ENCODE data around the gene SDF4.

The SDF4 gene

DNA sequence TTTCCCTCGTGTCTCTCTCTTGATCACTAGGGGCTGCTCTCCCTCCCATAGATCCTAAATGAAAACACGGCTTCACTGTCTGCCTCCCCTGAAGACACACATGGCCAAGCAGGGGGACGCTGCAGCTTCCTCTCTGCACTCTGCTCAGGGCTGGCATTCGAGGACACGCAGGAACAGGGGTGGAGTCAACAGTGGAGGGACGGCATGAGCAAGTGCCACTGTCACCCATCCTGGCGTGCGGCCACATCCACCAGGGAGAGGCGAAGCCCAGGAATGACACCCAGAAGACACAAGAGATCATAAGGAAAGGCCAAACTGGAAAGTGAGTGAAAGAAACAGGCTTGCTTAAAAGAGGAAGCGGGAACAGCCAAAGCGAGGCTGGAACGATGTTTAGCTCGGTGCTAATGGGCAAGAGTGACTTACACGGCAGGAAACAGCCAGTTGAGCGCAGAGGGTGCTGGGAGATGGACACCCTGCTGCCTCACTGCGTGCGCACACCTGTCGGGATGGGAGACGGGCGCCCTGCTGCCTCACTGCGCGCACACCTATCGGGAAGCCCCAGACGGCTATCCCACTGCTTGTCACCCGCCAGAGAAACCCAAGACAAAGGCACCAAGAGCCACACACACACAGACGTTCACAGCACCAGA lies 28.3 kb upstream of the SDF4 start:
- H3K27ac ChIP-seq (ENCODE audit: extremely low read depth, low read depth, low read length): no peak overlapping the region

GRCh38 chr1:1259540-1259939 lies 27.7 kb upstream of the SDF4 start:
- Histone ChIP-seq H3K4me3 (ENCODE audit: low read depth, low read length) (no peak overlapping the region), H3K36me3 (ENCODE audit: control insufficient read depth in 2 of 2, insufficient read depth in 1 of 2, low read length in 2 of 2) (peaks cover 6 to 93% of the 10 kb centered on the region in 2 experiments; a peak in 2 of 3 replicates), H3K9me3 (ENCODE audit: control insufficient read depth, insufficient read depth, low read depth, low read length) (no peaks in the 10 kb centered on the region), H3K27ac (ENCODE audit: extremely low read depth, low read depth, low read length) (no peak overlapping the region), H3K4me1 (ENCODE audit: control insufficient read depth, insufficient read depth, low read length) (no peaks in the 10 kb centered on the region)
- ChIA-PET POLR2A (no interaction called here), CTCF (no interaction called here)
- TF ChIP-seq ZNF529 (tag by site-specific recombination; IDR thresholded peaks at IDR 0.05; ENCODE audit: insufficient replicate concordance): no peak
- TF ChIP-seq ZNF585B (tag by site-specific recombination; IDR thresholded peaks at IDR 0.05): no peak
- no peak for TF ChIP-seq OVOL3 (tag by site-specific recombination; IDR thresholded peaks at IDR 0.05)
- no peak for TF ChIP-seq GLI4 (tag by site-specific recombination; IDR thresholded peaks at IDR 0.05)
- TF ChIP-seq, protein P1, sequence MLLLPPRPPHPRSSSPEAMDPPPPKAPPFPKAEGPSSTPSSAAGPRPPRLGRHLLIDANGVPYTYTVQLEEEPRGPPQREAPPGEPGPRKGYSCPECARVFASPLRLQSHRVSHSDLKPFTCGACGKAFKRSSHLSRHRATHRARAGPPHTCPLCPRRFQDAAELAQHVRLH (tag by site-specific recombination; IDR thresholded peaks at IDR 0.05): no peak
- TF ChIP-seq ZNF324 (tag by site-specific recombination; IDR thresholded peaks at IDR 0.05): no peak
- no peak for TF ChIP-seq ZNF23 (tag by site-specific recombination; IDR thresholded peaks at IDR 0.05; ENCODE audit: borderline replicate concordance)
- TF ChIP-seq ZNF354C (tag by site-specific recombination; IDR thresholded peaks at IDR 0.05; ENCODE audit: borderline replicate concordance, low read depth): no peak
- no peak for TF ChIP-seq HOXD13 (CRISPR knock-in tag; IDR thresholded peaks at IDR 0.05; ENCODE audit: borderline replicate concordance)
- no peak for TF ChIP-seq ZNF26 (tag by site-specific recombination; IDR thresholded peaks at IDR 0.05)
- no peak for TF ChIP-seq SCRT2 (tag by site-specific recombination; IDR thresholded peaks at IDR 0.05)
- no peak for TF ChIP-seq BCL11A (tag by site-specific recombination; IDR thresholded peaks at IDR 0.05; ENCODE audit: low read depth)
- TF ChIP-seq ZFP41 (tag by site-specific recombination; IDR thresholded peaks at IDR 0.05; ENCODE audit: borderline replicate concordance): no peak
- TF ChIP-seq ZNF169 (tag by site-specific recombination; IDR thresholded peaks at IDR 0.05): no peak
- TF ChIP-seq SETDB1 (IDR thresholded peaks at IDR 0.05; ENCODE audit: insufficient read length, low read length): no peak
- TF ChIP-seq ZBTB21 (tag by site-specific recombination; IDR thresholded peaks at IDR 0.05): no peak
- no peak for TF ChIP-seq ZNF624 (tag by site-specific recombination; IDR thresholded peaks at IDR 0.05)

More for the DNA sequence above, 28.3 kb upstream of the SDF4 start:
- peaks cover 6 to 93% of the 10 kb centered on the region in 2 experiments; a peak in 2 of 3 replicates for H3K36me3 ChIP-seq (ENCODE audit: control insufficient read depth in 2 of 2, insufficient read depth in 1 of 2, low read length in 2 of 2)
- TF ChIP-seq ZBTB17 (tag by site-specific recombination; IDR thresholded peaks at IDR 0.05) (no peak), SCRT2 (tag by site-specific recombination; IDR thresholded peaks at IDR 0.05) (0 out of 2 replicates have a peak, but pooled peaks have one; percentile 14)
- ChIA-PET CTCF (no interaction called here), POLR2A (interaction anchor here (0.6 to 1.3 kb wide), 2 partner anchors 9 to 134 kb away, joined by 4 to 6 read pairs; no protein-coding TSS in a partner anchor)
- H3K4me1 ChIP-seq (ENCODE audit: control insufficient read depth, insufficient read depth, low read length): no peaks in the 10 kb centered on the region
- no peaks in the 10 kb centered on the region for H3K9me3 ChIP-seq (ENCODE audit: control insufficient read depth, insufficient read depth, low read depth, low read length)
- H3K4me3 ChIP-seq (ENCODE audit: low read depth, low read length): no peak overlapping the region

- H3K36me3 ChIP-seq (ENCODE audit: control insufficient read depth in 2 of 2, insufficient read depth in 1 of 2, low read length in 2 of 2): peaks cover 6 to 93% of the 10 kb centered on the region in 2 experiments; a peak in 2 of 3 replicates
- no peaks in the 10 kb centered on the region for H3K4me1 ChIP-seq (ENCODE audit: control insufficient read depth, insufficient read depth, low read length)
- no peak overlapping the region for H3K4me3 ChIP-seq (ENCODE audit: low read depth, low read length)
- no peaks in the 10 kb centered on the region for H3K9me3 ChIP-seq (ENCODE audit: control insufficient read depth, insufficient read depth, low read depth, low read length)
- H3K27ac ChIP-seq (ENCODE audit: extremely low read depth, low read depth, low read length): no peak overlapping the region
- POLR2A ChIA-PET: no interaction called here
- CTCF ChIA-PET: no interaction called here
- no peak for TF ChIP-seq ZNF776 (tag by site-specific recombination; IDR thresholded peaks at IDR 0.05; ENCODE audit: borderline replicate concordance)
- no peak for TF ChIP-seq ZNF184 (tag by site-specific recombination; IDR thresholded peaks at IDR 0.05)
- TF ChIP-seq ZNF362 (tag by site-specific recombination; IDR thresholded peaks at IDR 0.05): no peak
- no peak for TF ChIP-seq ZIC2 (tag by site-specific recombination; IDR thresholded peaks at IDR 0.05)
- no peak for TF ChIP-seq ZNF660 (tag by site-specific recombination; IDR thresholded peaks at IDR 0.05)
- TF ChIP-seq BCL6B (tag by site-specific recombination; IDR thresholded peaks at IDR 0.05): no peak
- no peak for TF ChIP-seq GLI2 (tag by site-specific recombination; IDR thresholded peaks at IDR 0.05; ENCODE audit: borderline replicate concordance, low read depth)
- TF ChIP-seq ZNF140 (tag by site-specific recombination; IDR thresholded peaks at IDR 0.05): no peak
- TF ChIP-seq ZNF366 (tag by site-specific recombination; conservative IDR thresholded peaks at IDR 0.05): no peak
- TF ChIP-seq ZNF416 (tag by site-specific recombination; IDR thresholded peaks at IDR 0.05): no peak
- TF ChIP-seq ZNF211 (tag by site-specific recombination; IDR thresholded peaks at IDR 0.05; ENCODE audit: low read depth): no peak
- no peak for TF ChIP-seq ZNF146 (tag by site-specific recombination; IDR thresholded peaks at IDR 0.05)
Observed at GRCh38 chr1:1259119-1259488, 27.3 kb upstream of the SDF4 start.
